WTC11 (cell line): ENCODE measurements around the gene NEK8. TPM values are rescaled to one million over a fixed set of nuclear protein-coding genes. Genes with fewer than 3 reads are reported as not detected.

Source experiments
- ATAC-seq: fragments of 200-7000 bp; cut with Tn5 transposase; 2 replicates; pipeline ENCODE4 v1.10.0; 2021; ENCODE audit warnings: mild to moderate bottlenecking, moderate library complexity
- CTCF ChIA-PET: fragments of 300-600 bp; sonication (Branson Sonifier 250); formaldehyde crosslinking; loops from one replicate; lab custom pipeline; 2021; ENCODE audit warnings: antibody characterized with exemption; lab: Charles Lee
- POLR2A ChIA-PET: fragments of 350-600 bp; sonication (Branson Sonifier 250); formaldehyde crosslinking; loops from one replicate; lab custom pipeline; 2021; ENCODE audit warnings: antibody characterized with exemption; lab: Charles Lee
- DNase-seq: peaks from one replicate; pipeline ENCODE4 v3.0.0; 2021; ENCODE audit warnings: low spot score
- H3K27ac Mint-ChIP-seq: 2 replicates; pipeline ENCODE4 v1.8.0; 2021; ENCODE audit warnings: mixed read lengths
- H3K27me3 Mint-ChIP-seq: 2 replicates; pipeline ENCODE4 v1.8.0; 2021; ENCODE audit warnings: low read depth, mild to moderate bottlenecking, moderate library complexity, mixed read lengths
- H3K36me3 Mint-ChIP-seq: 2 replicates; pipeline ENCODE4 v1.8.0; 2021; ENCODE audit warnings: mixed read lengths
- H3K4me1 Mint-ChIP-seq: 2 replicates; pipeline ENCODE4 v1.8.0; 2022; ENCODE audit warnings: mixed read lengths
- H3K4me3 Mint-ChIP-seq: 2 replicates; pipeline ENCODE4 v1.8.0; 2021; ENCODE audit warnings: mild to moderate bottlenecking, moderate library complexity, mixed read lengths
- H3K9me3 Mint-ChIP-seq: 2 replicates; pipeline ENCODE4 v1.8.0; 2021; ENCODE audit warnings: mixed read lengths
- ETV6 ChIP-seq: sonication (generic); formaldehyde crosslinking; IDR thresholded peaks from 2 replicates; pipeline ENCODE4 v1.8.1; 2022; ENCODE audit warnings: mild to moderate bottlenecking, missing genetic modification reagents
- FOXK1 ChIP-seq: sonication (generic); formaldehyde crosslinking; IDR thresholded peaks from 2 replicates; pipeline ENCODE4 v1.8.0; 2022; ENCODE audit warnings: mild to moderate bottlenecking, moderate library complexity, missing genetic modification reagents
- FOXP1 ChIP-seq: sonication (generic); formaldehyde crosslinking; IDR thresholded peaks from 2 replicates; pipeline ENCODE4 v1.8.0; 2022; ENCODE audit warnings: missing genetic modification reagents, mild to moderate bottlenecking, moderate library complexity, borderline replicate concordance
- JUN ChIP-seq: sonication (generic); formaldehyde crosslinking; IDR thresholded peaks from 2 replicates; pipeline ENCODE4 v1.8.0; 2023; ENCODE audit warnings: mild to moderate bottlenecking, missing genetic modification reagents
- NFYB ChIP-seq: sonication (generic); formaldehyde crosslinking; conservative IDR thresholded peaks from 2 replicates; pipeline ENCODE4 v1.8.0; 2022; ENCODE audit warnings: low read depth, missing genetic modification reagents
- OVOL2 ChIP-seq: fragments of 250-450 bp; sonication (Bioruptor Pico); IDR thresholded peaks from 2 replicates; pipeline ENCODE4 v1.9.0; 2021; ENCODE audit warnings: mild to moderate bottlenecking, borderline replicate concordance
- TEAD1 ChIP-seq: sonication (generic); formaldehyde crosslinking; IDR thresholded peaks from 2 replicates; pipeline ENCODE4 v1.8.0; 2022; ENCODE audit warnings: mild to moderate bottlenecking, missing genetic modification reagents
- TEAD4 ChIP-seq: sonication (generic); formaldehyde crosslinking; IDR thresholded peaks from 2 replicates; pipeline ENCODE4 v1.8.0; 2022; ENCODE audit warnings: mild to moderate bottlenecking, missing genetic modification reagents
- ZBTB21 ChIP-seq: sonication (generic); formaldehyde crosslinking; IDR thresholded peaks from 2 replicates; pipeline ENCODE4 v1.8.1; 2023; ENCODE audit warnings: mild to moderate bottlenecking, missing genetic modification reagents, borderline replicate concordance
- ZNF219 ChIP-seq: sonication (generic); formaldehyde crosslinking; IDR thresholded peaks from 2 replicates; pipeline ENCODE4 v1.8.0; 2023; ENCODE audit warnings: missing genetic modification reagents, mild to moderate bottlenecking, borderline replicate concordance
- ZNF416 ChIP-seq: fragments of 250-450 bp; sonication (Bioruptor Pico); IDR thresholded peaks from 2 replicates; pipeline ENCODE4 v1.9.0; 2021; ENCODE audit warnings: mild to moderate bottlenecking, inconsistent platforms
- ZNF671 ChIP-seq: fragments of 250-450 bp; sonication (Bioruptor Pico); IDR thresholded peaks from 2 replicates; pipeline ENCODE4 v1.8.0; 2021; ENCODE audit warnings: mild to moderate bottlenecking
- total RNA-seq: library from RNA; stranded (reverse); gene quantifications from 3 replicates; pipeline ENCODE4 v1.2.3, GENCODE V29; 2021
- TF ChIP-seq, protein P1 (sequence below): sonication (generic); formaldehyde crosslinking; IDR thresholded peaks from 2 replicates; pipeline ENCODE4 v1.8.1; 2023; ENCODE audit warnings: mild to moderate bottlenecking, missing genetic modification reagents, moderate library complexity
- TF ChIP-seq, protein P2 (sequence below): sonication (generic); formaldehyde crosslinking; IDR thresholded peaks from 2 replicates; pipeline ENCODE4 v1.8.0; 2022; ENCODE audit warnings: mild to moderate bottlenecking, missing genetic modification reagents
- TF ChIP-seq, protein P3 (sequence below): sonication (generic); formaldehyde crosslinking; IDR thresholded peaks from 2 replicates; pipeline ENCODE4 v1.8.0; 2022; ENCODE audit warnings: mild to moderate bottlenecking, missing genetic modification reagents
- TF ChIP-seq, protein P4 (sequence below): sonication (generic); formaldehyde crosslinking; IDR thresholded peaks from 2 replicates; pipeline ENCODE4 v1.8.1; 2023; ENCODE audit warnings: mild to moderate bottlenecking, missing genetic modification reagents, borderline replicate concordance
- TF ChIP-seq, protein P5 (sequence below): sonication (generic); formaldehyde crosslinking; IDR thresholded peaks from 2 replicates; pipeline ENCODE4 v1.8.0; 2023; ENCODE audit warnings: missing genetic modification reagents, mild to moderate bottlenecking, borderline replicate concordance
- TF ChIP-seq, protein P6 (sequence below): sonication (generic); formaldehyde crosslinking; IDR thresholded peaks from 2 replicates; pipeline ENCODE4 v1.8.0; 2022; ENCODE audit warnings: mild to moderate bottlenecking, missing genetic modification reagents
- TF ChIP-seq, protein P7 (sequence below): fragments of 250-450 bp; sonication (Bioruptor Pico); IDR thresholded peaks from 2 replicates; pipeline ENCODE4 v1.8.0; 2021; ENCODE audit warnings: mild to moderate bottlenecking
- TF ChIP-seq, protein P8 (sequence below): sonication (generic); formaldehyde crosslinking; IDR thresholded peaks from 2 replicates; pipeline ENCODE4 v1.8.1; 2023; ENCODE audit warnings: mild to moderate bottlenecking, missing genetic modification reagents, moderate library complexity

Gene NEK8
- total RNA-seq, 1 experiment from 2014 or later: 25.0 TPM

DNA sequence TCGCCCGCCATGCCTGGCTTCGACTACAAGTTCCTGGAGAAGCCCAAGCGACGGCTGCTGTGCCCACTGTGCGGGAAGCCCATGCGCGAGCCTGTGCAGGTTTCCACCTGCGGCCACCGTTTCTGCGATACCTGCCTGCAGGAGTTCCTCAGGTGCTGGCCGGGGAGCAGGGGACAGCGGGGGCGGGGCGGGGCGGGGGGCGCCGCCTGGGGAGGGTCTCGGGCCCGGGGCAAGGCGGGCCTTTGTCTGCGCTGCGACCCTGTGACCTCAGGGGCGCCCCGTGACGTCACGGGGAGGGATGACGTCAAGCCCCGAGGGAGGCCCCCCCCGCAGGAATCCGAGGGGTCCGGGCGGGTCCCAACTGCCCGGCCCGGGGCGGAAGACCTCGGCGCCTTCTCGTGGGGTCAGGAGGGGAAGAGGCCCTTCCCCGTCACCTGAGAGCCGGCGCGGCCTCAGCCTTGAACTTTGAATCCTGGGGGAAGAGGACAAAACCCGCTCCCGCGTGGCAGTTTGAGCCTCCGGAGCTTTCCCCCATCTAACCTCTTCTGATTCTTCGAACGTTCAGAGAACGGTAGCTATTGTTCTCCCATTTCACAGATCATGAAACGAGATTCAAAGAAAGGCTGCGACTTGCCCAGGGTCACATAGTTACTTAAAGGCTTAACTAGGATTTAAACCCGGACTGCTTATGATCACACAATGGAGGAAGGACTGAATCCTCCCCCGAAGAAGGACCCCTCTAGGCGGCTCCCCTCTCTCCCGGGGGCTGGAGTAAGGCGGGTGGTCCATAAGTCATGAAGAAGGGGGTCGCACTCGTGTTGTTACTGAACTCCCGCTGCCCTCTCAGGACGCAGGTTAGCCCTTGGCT, 15.8 kb downstream of the NEK8 start:
- CTCF ChIA-PET: interaction anchor here (1.0 to 13.9 kb wide), 6 partner anchors 8 to 205 kb away, joined by 4 to 541 read pairs (median 12); partner anchors contain the start of genes NEK8 and TLCD1
- POLR2A ChIA-PET: interaction anchor here (0.6 to 13.5 kb wide), 11 partner anchors 17 to 208 kb away, joined by 3 to 310 read pairs (median 10); partner anchors contain the start of genes ERAL1, NEK8, PHF12 and PROCA1
- Mint-ChIP-seq H3K9me3 (no peaks in the 10 kb centered on the region), H3K27me3 (no peaks in the 10 kb centered on the region), H3K27ac (peak overlapping the region; percentile 93), H3K4me3 (peak overlapping the region; percentile 88), H3K36me3 (peaks cover 31% of the 10 kb centered on the region), H3K4me1 (peaks cover 46% of the 10 kb centered on the region)
- DNase-seq: peak; percentile 83
- no peak for ATAC-seq
- TF ChIP-seq, protein P1, sequence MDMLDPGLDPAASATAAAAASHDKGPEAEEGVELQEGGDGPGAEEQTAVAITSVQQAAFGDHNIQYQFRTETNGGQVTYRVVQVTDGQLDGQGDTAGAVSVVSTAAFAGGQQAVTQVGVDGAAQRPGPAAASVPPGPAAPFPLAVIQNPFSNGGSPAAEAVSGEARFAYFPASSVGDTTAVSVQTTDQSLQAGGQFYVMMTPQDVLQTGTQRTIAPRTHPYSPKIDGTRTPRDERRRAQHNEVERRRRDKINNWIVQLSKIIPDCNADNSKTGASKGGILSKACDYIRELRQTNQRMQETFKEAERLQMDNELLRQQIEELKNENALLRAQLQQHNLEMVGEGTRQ (CRISPR knock-in tag): no peak
- TF ChIP-seq, protein P2, sequence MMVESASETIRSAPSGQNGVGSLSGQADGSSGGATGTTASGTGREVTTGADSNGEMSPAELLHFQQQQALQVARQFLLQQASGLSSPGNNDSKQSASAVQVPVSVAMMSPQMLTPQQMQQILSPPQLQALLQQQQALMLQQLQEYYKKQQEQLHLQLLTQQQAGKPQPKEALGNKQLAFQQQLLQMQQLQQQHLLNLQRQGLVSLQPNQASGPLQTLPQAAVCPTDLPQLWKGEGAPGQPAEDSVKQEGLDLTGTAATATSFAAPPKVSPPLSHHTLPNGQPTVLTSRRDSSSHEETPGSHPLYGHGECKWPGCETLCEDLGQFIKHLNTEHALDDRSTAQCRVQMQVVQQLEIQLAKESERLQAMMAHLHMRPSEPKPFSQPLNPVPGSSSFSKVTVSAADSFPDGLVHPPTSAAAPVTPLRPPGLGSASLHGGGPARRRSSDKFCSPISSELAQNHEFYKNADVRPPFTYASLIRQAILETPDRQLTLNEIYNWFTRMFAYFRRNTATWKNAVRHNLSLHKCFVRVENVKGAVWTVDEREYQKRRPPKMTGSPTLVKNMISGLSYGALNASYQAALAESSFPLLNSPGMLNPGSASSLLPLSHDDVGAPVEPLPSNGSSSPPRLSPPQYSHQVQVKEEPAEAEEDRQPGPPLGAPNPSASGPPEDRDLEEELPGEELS: peak; percentile 4; the same call in 1 of the 2 replicates
- TF ChIP-seq ETV6 (peak; percentile 11; the same call in 1 of the 2 replicates), ZBTB21 (CRISPR knock-in tag) (peak; percentile 99), NFYB (CRISPR knock-in tag) (no peak), TEAD1 (CRISPR knock-in tag) (peak; percentile 82; the same call in 1 of the 2 replicates), OVOL2 (no peak), ZNF416 (CRISPR knock-in tag) (peak; percentile 79; the same call in 1 of the 2 replicates), FOXP1 (CRISPR knock-in tag) (peak; percentile 63; the same call in 1 of the 2 replicates), FOXK1 (CRISPR knock-in tag) (peak; percentile 14; the same call in 1 of the 2 replicates), ZNF219 (CRISPR knock-in tag) (no peak), ZNF671 (no peak), JUN (no peak), TEAD4 (peak; percentile 48)
- TF ChIP-seq, protein P3, sequence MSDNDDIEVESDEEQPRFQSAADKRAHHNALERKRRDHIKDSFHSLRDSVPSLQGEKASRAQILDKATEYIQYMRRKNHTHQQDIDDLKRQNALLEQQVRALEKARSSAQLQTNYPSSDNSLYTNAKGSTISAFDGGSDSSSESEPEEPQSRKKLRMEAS (CRISPR knock-in tag): 0 out of 2 replicates have a peak, but pooled peaks have one; percentile 15
- TF ChIP-seq, protein P4, sequence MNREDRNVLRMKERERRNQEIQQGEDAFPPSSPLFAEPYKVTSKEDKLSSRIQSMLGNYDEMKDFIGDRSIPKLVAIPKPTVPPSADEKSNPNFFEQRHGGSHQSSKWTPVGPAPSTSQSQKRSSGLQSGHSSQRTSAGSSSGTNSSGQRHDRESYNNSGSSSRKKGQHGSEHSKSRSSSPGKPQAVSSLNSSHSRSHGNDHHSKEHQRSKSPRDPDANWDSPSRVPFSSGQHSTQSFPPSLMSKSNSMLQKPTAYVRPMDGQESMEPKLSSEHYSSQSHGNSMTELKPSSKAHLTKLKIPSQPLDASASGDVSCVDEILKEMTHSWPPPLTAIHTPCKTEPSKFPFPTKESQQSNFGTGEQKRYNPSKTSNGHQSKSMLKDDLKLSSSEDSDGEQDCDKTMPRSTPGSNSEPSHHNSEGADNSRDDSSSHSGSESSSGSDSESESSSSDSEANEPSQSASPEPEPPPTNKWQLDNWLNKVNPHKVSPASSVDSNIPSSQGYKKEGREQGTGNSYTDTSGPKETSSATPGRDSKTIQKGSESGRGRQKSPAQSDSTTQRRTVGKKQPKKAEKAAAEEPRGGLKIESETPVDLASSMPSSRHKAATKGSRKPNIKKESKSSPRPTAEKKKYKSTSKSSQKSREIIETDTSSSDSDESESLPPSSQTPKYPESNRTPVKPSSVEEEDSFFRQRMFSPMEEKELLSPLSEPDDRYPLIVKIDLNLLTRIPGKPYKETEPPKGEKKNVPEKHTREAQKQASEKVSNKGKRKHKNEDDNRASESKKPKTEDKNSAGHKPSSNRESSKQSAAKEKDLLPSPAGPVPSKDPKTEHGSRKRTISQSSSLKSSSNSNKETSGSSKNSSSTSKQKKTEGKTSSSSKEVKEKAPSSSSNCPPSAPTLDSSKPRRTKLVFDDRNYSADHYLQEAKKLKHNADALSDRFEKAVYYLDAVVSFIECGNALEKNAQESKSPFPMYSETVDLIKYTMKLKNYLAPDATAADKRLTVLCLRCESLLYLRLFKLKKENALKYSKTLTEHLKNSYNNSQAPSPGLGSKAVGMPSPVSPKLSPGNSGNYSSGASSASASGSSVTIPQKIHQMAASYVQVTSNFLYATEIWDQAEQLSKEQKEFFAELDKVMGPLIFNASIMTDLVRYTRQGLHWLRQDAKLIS (CRISPR knock-in tag): 0 out of 2 replicates have a peak, but pooled peaks have one; percentile 2
- TF ChIP-seq, protein P5, sequence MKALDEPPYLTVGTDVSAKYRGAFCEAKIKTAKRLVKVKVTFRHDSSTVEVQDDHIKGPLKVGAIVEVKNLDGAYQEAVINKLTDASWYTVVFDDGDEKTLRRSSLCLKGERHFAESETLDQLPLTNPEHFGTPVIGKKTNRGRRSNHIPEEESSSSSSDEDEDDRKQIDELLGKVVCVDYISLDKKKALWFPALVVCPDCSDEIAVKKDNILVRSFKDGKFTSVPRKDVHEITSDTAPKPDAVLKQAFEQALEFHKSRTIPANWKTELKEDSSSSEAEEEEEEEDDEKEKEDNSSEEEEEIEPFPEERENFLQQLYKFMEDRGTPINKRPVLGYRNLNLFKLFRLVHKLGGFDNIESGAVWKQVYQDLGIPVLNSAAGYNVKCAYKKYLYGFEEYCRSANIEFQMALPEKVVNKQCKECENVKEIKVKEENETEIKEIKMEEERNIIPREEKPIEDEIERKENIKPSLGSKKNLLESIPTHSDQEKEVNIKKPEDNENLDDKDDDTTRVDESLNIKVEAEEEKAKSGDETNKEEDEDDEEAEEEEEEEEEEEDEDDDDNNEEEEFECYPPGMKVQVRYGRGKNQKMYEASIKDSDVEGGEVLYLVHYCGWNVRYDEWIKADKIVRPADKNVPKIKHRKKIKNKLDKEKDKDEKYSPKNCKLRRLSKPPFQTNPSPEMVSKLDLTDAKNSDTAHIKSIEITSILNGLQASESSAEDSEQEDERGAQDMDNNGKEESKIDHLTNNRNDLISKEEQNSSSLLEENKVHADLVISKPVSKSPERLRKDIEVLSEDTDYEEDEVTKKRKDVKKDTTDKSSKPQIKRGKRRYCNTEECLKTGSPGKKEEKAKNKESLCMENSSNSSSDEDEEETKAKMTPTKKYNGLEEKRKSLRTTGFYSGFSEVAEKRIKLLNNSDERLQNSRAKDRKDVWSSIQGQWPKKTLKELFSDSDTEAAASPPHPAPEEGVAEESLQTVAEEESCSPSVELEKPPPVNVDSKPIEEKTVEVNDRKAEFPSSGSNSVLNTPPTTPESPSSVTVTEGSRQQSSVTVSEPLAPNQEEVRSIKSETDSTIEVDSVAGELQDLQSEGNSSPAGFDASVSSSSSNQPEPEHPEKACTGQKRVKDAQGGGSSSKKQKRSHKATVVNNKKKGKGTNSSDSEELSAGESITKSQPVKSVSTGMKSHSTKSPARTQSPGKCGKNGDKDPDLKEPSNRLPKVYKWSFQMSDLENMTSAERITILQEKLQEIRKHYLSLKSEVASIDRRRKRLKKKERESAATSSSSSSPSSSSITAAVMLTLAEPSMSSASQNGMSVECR (CRISPR knock-in tag): 0 out of 2 replicates have a peak, but pooled peaks have one; percentile 49
- TF ChIP-seq, protein P6, sequence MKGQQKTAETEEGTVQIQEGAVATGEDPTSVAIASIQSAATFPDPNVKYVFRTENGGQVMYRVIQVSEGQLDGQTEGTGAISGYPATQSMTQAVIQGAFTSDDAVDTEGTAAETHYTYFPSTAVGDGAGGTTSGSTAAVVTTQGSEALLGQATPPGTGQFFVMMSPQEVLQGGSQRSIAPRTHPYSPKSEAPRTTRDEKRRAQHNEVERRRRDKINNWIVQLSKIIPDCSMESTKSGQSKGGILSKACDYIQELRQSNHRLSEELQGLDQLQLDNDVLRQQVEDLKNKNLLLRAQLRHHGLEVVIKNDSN (CRISPR knock-in tag): peak; percentile 17; the same call in 1 of the 2 replicates
- TF ChIP-seq, protein P7, sequence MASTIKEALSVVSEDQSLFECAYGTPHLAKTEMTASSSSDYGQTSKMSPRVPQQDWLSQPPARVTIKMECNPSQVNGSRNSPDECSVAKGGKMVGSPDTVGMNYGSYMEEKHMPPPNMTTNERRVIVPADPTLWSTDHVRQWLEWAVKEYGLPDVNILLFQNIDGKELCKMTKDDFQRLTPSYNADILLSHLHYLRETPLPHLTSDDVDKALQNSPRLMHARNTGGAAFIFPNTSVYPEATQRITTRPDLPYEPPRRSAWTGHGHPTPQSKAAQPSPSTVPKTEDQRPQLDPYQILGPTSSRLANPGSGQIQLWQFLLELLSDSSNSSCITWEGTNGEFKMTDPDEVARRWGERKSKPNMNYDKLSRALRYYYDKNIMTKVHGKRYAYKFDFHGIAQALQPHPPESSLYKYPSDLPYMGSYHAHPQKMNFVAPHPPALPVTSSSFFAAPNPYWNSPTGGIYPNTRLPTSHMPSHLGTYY (CRISPR knock-in tag): peak; percentile 62; the same call in 1 of the 2 replicates
- TF ChIP-seq, protein P8, sequence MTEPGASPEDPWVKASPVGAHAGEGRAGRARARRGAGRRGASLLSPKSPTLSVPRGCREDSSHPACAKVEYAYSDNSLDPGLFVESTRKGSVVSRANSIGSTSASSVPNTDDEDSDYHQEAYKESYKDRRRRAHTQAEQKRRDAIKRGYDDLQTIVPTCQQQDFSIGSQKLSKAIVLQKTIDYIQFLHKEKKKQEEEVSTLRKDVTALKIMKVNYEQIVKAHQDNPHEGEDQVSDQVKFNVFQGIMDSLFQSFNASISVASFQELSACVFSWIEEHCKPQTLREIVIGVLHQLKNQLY (CRISPR knock-in tag): 0 out of 2 replicates have a peak, but pooled peaks have one; percentile 15
